GM10248 (cell line): ENCODE measurements around the gene ICA1.

ENCODE experiments used
- CTCF ChIA-PET: fragments of 300-600 bp; sonication (Branson Sonifier 250); formaldehyde crosslinking; extraction: SDS; loops from one replicate; lab custom pipeline; 2021; ENCODE audit warnings: antibody characterized with exemption; lab: Yijun Ruan, JAX
- POLR2A ChIA-PET: fragments of 350-650 bp; sonication (Branson Sonifier 250); formaldehyde crosslinking; extraction: SDS; loops from one replicate; lab custom pipeline; 2020; ENCODE audit warnings: antibody characterized with exemption; lab: Yijun Ruan, JAX
- DNase-seq: peaks from one replicate; pipeline ENCODE4 v3.0.0; 2012; ENCODE audit errors: extremely low spot score
- TF ChIP-seq, protein P1 (sequence below): IDR thresholded peaks from 2 replicates; pipeline ENCODE4 v1.5.1; 2012; ENCODE audit warnings: mild to moderate bottlenecking, low read depth; ENCODE audit errors: extremely low read depth, missing control alignments, control extremely low read depth

Gene ICA1

GRCh38 chr7:8130663-8131062, 131.3 kb downstream of the ICA1 start:
- ChIA-PET POLR2A (no interaction called here), CTCF (interaction anchor here (1.5 to 1.8 kb wide), 2 partner anchors 19 to 59 kb away, joined by 3 to 4 read pairs; no protein-coding TSS in a partner anchor)
- TF ChIP-seq, protein P1, sequence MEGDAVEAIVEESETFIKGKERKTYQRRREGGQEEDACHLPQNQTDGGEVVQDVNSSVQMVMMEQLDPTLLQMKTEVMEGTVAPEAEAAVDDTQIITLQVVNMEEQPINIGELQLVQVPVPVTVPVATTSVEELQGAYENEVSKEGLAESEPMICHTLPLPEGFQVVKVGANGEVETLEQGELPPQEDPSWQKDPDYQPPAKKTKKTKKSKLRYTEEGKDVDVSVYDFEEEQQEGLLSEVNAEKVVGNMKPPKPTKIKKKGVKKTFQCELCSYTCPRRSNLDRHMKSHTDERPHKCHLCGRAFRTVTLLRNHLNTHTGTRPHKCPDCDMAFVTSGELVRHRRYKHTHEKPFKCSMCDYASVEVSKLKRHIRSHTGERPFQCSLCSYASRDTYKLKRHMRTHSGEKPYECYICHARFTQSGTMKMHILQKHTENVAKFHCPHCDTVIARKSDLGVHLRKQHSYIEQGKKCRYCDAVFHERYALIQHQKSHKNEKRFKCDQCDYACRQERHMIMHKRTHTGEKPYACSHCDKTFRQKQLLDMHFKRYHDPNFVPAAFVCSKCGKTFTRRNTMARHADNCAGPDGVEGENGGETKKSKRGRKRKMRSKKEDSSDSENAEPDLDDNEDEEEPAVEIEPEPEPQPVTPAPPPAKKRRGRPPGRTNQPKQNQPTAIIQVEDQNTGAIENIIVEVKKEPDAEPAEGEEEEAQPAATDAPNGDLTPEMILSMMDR = no peak
- no peak for DNase-seq

DNA sequence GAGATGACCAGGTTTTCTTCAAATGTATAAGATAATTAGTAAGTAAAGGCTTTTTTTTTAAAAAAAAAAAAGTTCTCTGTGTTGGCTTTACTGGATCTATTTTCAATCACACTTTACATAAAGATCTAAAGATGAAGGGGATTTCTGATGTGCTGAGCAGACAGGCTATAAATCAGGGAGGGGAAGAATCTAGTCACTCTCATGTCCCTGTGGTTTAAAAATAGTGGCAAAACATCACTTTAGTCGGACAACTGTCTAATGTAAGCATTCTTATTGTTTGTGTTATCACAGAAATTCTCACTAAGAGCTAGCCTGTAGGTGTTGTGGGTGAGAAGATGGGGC, 132.7 kb downstream of the ICA1 start:
- CTCF ChIA-PET = interaction anchor here (1.8 kb wide), 1 partner anchor 61 kb away, joined by 4 read pairs; no protein-coding TSS in a partner anchor
- POLR2A ChIA-PET = no interaction called here
- TF ChIP-seq, protein P1 = no peak
- DNase-seq = no peak

DNA sequence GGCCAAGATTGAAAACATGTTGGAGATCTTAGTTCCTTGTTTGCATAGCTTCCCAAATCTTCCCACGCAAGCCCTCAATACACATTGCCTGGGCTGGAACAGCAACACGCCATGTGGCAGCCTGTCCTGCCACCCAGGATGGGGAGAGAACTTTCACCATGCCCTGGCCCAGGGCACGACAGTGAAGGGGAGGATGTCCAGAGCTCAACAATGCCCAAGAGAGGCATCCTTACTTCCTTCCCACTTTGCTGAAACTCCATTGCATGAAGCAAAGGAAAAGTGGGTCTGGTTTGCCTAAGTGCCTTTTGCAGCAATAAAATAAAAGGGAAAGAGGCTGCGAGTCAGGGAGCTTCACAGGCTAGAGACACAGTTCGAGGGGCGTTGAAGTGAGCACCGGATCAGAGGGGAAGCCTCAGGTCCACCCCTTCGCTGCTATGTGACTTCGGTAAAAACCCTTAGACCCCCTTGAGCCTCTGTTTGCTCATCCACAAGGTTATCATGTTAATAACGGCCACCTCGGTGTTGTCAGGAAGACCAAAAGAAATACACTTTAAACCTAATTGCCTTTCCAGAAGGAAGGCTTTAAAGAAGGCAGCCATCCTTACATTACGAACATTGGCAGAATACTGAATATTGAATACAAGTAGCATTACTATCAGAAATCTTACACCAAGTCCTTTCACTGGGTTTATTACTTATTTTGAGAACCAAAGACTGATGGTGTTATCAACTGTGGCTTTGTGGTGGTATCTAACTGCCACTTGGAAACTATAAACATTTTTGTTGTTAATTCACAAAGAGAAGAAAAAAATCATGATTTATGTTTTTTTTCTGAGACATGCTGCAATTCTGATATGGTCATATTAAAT, 133.3 kb downstream of the ICA1 start:
- POLR2A ChIA-PET = no interaction called here
- CTCF ChIA-PET = interaction anchor here (1.3 kb wide), 1 partner anchor 55 kb away, joined by 3 read pairs; no protein-coding TSS in a partner anchor
- TF ChIP-seq, protein P1 = no peak
- DNase-seq = no peak

GRCh38 chr7:8126601-8127167, 135.3 kb downstream of the ICA1 start:
- CTCF ChIA-PET = interaction anchor here (0.8 to 2.4 kb wide), 4 partner anchors 10 to 150 kb away, joined by 3 to 8 read pairs (median 4); no protein-coding TSS in a partner anchor
- TF ChIP-seq, protein P1 = no peak
- DNase-seq = no peak
- POLR2A ChIA-PET = no interaction called here

DNA sequence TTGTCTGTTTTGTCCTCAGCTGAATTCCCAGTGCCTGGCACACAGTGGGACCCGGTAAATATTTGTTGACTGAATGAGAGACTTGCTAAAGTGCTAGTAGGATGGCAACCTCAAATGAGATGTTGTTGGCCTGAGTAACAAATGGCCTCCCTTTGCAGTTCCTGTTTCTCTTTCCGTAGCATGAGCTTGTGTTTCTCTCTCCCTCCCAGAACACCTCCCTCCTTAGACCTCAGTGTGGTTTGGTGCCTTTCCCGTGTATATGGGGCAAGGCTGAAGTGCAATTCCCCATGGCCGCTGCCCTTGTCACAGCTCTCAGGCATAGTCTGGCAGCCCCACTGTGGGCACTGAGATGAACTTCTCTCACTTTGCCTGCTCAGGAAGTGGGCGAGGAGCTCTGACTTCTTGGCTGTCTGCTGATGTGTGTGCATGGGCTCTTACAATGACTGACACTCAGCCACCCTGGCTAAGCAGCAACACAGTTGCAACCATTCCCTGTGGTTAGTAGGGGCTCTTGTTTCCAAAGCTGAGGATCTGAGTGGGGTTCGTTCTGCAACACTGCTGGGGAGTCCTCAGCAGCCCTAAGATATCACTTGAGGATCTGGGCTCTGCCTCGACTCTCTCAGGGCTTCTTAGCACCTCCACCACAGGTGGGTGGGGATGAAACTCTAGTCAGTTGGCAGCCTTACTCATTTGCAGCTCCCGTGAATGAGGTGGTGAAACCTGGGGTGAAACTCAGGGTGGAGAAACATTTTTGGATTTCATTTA, 136.1 kb downstream of the ICA1 start:
- CTCF ChIA-PET = interaction anchor here (0.8 to 3.4 kb wide), 11 partner anchors 8 to 445 kb away, joined by 3 to 12 read pairs (median 4); no protein-coding TSS in a partner anchor
- DNase-seq = peak; percentile 63
- POLR2A ChIA-PET = interaction anchor here (1.6 kb wide), 1 partner anchor 8 kb away, joined by 4 read pairs; no protein-coding TSS in a partner anchor
- TF ChIP-seq, protein P1 = peak; percentile 2

DNA sequence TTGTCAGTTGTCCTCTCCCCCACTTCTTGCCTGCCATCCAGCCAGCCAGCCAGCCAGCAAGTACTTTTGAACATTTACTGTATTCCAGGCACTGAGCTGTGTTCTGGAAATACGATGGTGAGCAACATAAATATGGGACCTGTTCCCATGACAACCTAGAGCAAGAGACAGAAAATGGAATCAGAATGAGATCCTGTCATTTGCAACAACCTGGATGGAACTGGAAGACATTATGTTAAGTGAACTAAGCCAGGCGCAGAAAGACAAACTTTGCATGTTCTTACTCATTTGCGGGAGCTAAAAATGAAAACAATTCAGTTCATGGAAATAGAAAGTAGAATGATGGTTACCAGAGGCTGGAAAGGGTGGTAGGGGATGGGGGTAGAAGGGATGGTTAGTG, 140.7 kb downstream of the ICA1 start:
- TF ChIP-seq, protein P1 = no peak
- ChIA-PET CTCF (interaction anchor here (1.1 to 1.7 kb wide), 7 partner anchors 10 to 526 kb away, joined by 3 to 8 read pairs (median 5); no protein-coding TSS in a partner anchor), POLR2A (no interaction called here)
- DNase-seq = no peak
